ENCODE data around the gene PSTK.

DNA sequence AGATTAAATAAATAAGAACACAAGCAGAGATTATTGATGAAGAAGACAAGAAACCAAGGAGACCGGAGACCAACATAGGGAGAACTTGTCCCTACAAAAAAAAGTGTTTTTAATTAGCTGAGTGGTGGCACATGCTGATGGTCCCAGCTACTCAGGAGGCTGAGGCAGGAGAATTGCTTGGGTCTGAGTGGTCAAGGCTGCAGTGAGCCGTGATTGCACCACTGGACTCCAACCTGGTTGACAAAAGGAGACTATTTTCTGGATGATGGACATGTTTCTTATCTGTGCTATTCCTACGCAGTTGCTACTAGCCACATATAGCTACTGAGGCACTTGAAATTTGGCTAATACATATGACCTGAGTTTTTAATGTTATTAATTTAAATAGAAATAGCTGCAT, 18.7 kb downstream of the PSTK start:
- TF ChIP-seq EP300 (IDR thresholded peaks at IDR 0.05; ENCODE audit: borderline replicate concordance) = no peak
- no peak for TF ChIP-seq TAF1 (IDR thresholded peaks at IDR 0.05; ENCODE audit: low read depth)
- no peak for TF ChIP-seq ZBTB7A (IDR thresholded peaks at IDR 0.05; ENCODE audit: low read depth)
- TF ChIP-seq YY1 (IDR thresholded peaks at IDR 0.05; ENCODE audit: low read depth) = no peak
- TF ChIP-seq TCF12 (IDR thresholded peaks at IDR 0.05; ENCODE audit: low read depth) = no peak
- TF ChIP-seq RAD21 (IDR thresholded peaks at IDR 0.05; ENCODE audit: low read depth) = no peak
- TF ChIP-seq REST (IDR thresholded peaks at IDR 0.05; ENCODE audit: low read depth) = no peak
- no peak for TF ChIP-seq CEBPB (IDR thresholded peaks at IDR 0.05)
- no peak for TF ChIP-seq TEAD4 (IDR thresholded peaks at IDR 0.05)
- TF ChIP-seq CREB1 (IDR thresholded peaks at IDR 0.05; ENCODE audit: low read depth) = no peak
